SK-N-SH treated with all-trans-retinoic acid at 6 μM for 48 hours (cell line): Measurements from ENCODE around the gene DOC2B.

Experiments
- ATAC-seq: fragments of 200-7000 bp; cut with Tn5 transposase; 3 replicates; pipeline ENCODE4 v1.9.1; 2020; ENCODE audit warnings: mild to moderate bottlenecking, moderate library complexity
- ARNTL ChIP-seq: fragments of 450-650 bp; formaldehyde crosslinking; IDR thresholded peaks from 2 replicates; pipeline ENCODE4 v1.5.0; 2020; ENCODE audit warnings: low read depth, mild to moderate bottlenecking, moderate library complexity, borderline replicate concordance
- BACH2 ChIP-seq: fragments of 250-450 bp; sonication (Bioruptor Pico); IDR thresholded peaks from 2 replicates; pipeline ENCODE4 v1.9.0; 2021; ENCODE audit warnings: mild to moderate bottlenecking, borderline replicate concordance
- CREB5 ChIP-seq: fragments of 250-450 bp; sonication (Bioruptor Pico); IDR thresholded peaks from 2 replicates; pipeline ENCODE4 v1.5.1; 2020; ENCODE audit warnings: low read depth, mild to moderate bottlenecking, moderate library complexity
- CSDC2 ChIP-seq: fragments of 250-450 bp; sonication (Bioruptor Pico); IDR thresholded peaks from 2 replicates; pipeline ENCODE4 v1.5.0; 2020; ENCODE audit warnings: mild to moderate bottlenecking, moderate library complexity
- ESRRG ChIP-seq: fragments of 250-450 bp; sonication (Bioruptor Pico); IDR thresholded peaks from 2 replicates; pipeline ENCODE4 v1.6.1; 2021; ENCODE audit warnings: mild to moderate bottlenecking
- GLIS3 ChIP-seq: fragments of 250-450 bp; sonication (Bioruptor Pico); IDR thresholded peaks from 2 replicates; pipeline ENCODE4 v1.5.0; 2020; ENCODE audit warnings: mild to moderate bottlenecking, moderate library complexity
- ISL1 ChIP-seq: fragments of 250-450 bp; sonication (Bioruptor Pico); IDR thresholded peaks from 2 replicates; pipeline ENCODE4 v2.1.2; 2022; ENCODE audit warnings: mild to moderate bottlenecking, moderate library complexity
- OSR1 ChIP-seq: fragments of 250-450 bp; sonication (Bioruptor Pico); IDR thresholded peaks from 2 replicates; pipeline ENCODE4 v1.8.0; 2022; ENCODE audit warnings: moderate library complexity, mild to moderate bottlenecking, inconsistent platforms
- PATZ1 ChIP-seq: fragments of 250-450 bp; sonication (Bioruptor Pico); IDR thresholded peaks from 2 replicates; pipeline ENCODE4 v1.8.0; 2020; ENCODE audit warnings: mild to moderate bottlenecking, moderate library complexity, borderline replicate concordance
- POU6F1 ChIP-seq: fragments of 250-450 bp; sonication (Bioruptor Pico); IDR thresholded peaks from 2 replicates; pipeline ENCODE4 v1.8.0; 2021; ENCODE audit warnings: low read depth, mild to moderate bottlenecking, moderate library complexity, borderline replicate concordance
- PPARA ChIP-seq: fragments of 250-450 bp; sonication (Bioruptor Pico); IDR thresholded peaks from 2 replicates; pipeline ENCODE4 v1.5.0; 2020; ENCODE audit warnings: mild to moderate bottlenecking, borderline replicate concordance
- RARB ChIP-seq: fragments of 250-450 bp; sonication (Bioruptor Pico); IDR thresholded peaks from 2 replicates; pipeline ENCODE4 v1.8.0; 2021; ENCODE audit warnings: mild to moderate bottlenecking, moderate library complexity
- SNAI2 ChIP-seq: fragments of 250-450 bp; sonication (Bioruptor Pico); IDR thresholded peaks from 2 replicates; pipeline ENCODE4 v1.5.0; 2020; ENCODE audit warnings: mild to moderate bottlenecking, moderate library complexity
- TCF4 ChIP-seq: fragments of 250-450 bp; sonication (Bioruptor Pico); IDR thresholded peaks from 2 replicates; pipeline ENCODE4 v1.8.0; 2021; ENCODE audit warnings: mild to moderate bottlenecking, moderate library complexity, borderline replicate concordance
- TOX ChIP-seq: fragments of 250-450 bp; sonication (Bioruptor Pico); IDR thresholded peaks from 2 replicates; pipeline ENCODE4 v1.8.0; 2021; ENCODE audit warnings: mild to moderate bottlenecking, moderate library complexity, borderline replicate concordance
- TSHZ2 ChIP-seq: fragments of 250-450 bp; sonication (Bioruptor Pico); IDR thresholded peaks from 2 replicates; pipeline ENCODE4 v1.5.0; 2020; ENCODE audit warnings: mild to moderate bottlenecking, moderate library complexity
- ZC3H10 ChIP-seq: fragments of 250-450 bp; sonication (Bioruptor Pico); IDR thresholded peaks from 2 replicates; pipeline ENCODE4 v1.5.1; 2021; ENCODE audit warnings: mild to moderate bottlenecking, moderate library complexity
- ZFP3 ChIP-seq: fragments of 250-450 bp; sonication (Bioruptor Pico); IDR thresholded peaks from 2 replicates; pipeline ENCODE4 v1.5.0; 2020; ENCODE audit warnings: mild to moderate bottlenecking, moderate library complexity
- ZNF565 ChIP-seq: fragments of 450-650 bp; formaldehyde crosslinking; conservative IDR thresholded peaks from 2 replicates; pipeline ENCODE4 v1.5.0; 2020; ENCODE audit warnings: low read depth, mild to moderate bottlenecking, moderate library complexity
- ZNF70 ChIP-seq: fragments of 450-650 bp; formaldehyde crosslinking; IDR thresholded peaks from 2 replicates; pipeline ENCODE4 v1.5.0; 2020; ENCODE audit warnings: mild to moderate bottlenecking, moderate library complexity
- ZNF8 ChIP-seq: fragments of 450-650 bp; formaldehyde crosslinking; IDR thresholded peaks from 2 replicates; pipeline ENCODE4 v1.5.0; 2020; ENCODE audit warnings: mild to moderate bottlenecking, moderate library complexity

DOC2B gene

GRCh38 chr17:145671-146541 lies 35.5 kb downstream of the DOC2B start:
- ATAC-seq: no peak
- no peak for TF ChIP-seq ZFP3
- TF ChIP-seq OSR1 (CRISPR knock-in tag): no peak
- TF ChIP-seq PATZ1: no peak
- no peak for TF ChIP-seq ARNTL (CRISPR knock-in tag)
- no peak for TF ChIP-seq GLIS3 (CRISPR knock-in tag)
- TF ChIP-seq TOX (CRISPR knock-in tag): no peak
- no peak for TF ChIP-seq SNAI2
- TF ChIP-seq ZNF70 (CRISPR knock-in tag): no peak
- TF ChIP-seq CSDC2: no peak
- TF ChIP-seq PPARA (CRISPR knock-in tag): no peak
- TF ChIP-seq RARB (CRISPR knock-in tag): no peak

GRCh38 chr17:144936-145670 lies 36.3 kb downstream of the DOC2B start:
- no peak for ATAC-seq
- TF ChIP-seq SNAI2: no peak
- TF ChIP-seq ZFP3: no peak
- no peak for TF ChIP-seq CREB5
- no peak for TF ChIP-seq GLIS3 (CRISPR knock-in tag)
- no peak for TF ChIP-seq PATZ1
- no peak for TF ChIP-seq ZNF565 (CRISPR knock-in tag)
- TF ChIP-seq OSR1 (CRISPR knock-in tag): no peak
- TF ChIP-seq ZC3H10 (CRISPR knock-in tag): no peak
- no peak for TF ChIP-seq TSHZ2 (CRISPR knock-in tag)
- no peak for TF ChIP-seq RARB (CRISPR knock-in tag)
- no peak for TF ChIP-seq CSDC2
- TF ChIP-seq ARNTL (CRISPR knock-in tag): no peak
- no peak for TF ChIP-seq ESRRG (CRISPR knock-in tag)
- TF ChIP-seq ISL1 (CRISPR knock-in tag): no peak
- TF ChIP-seq TCF4 (CRISPR knock-in tag): no peak
- TF ChIP-seq ZNF8 (CRISPR knock-in tag): no peak

GRCh38 chr17:143785-144281 lies 37.6 kb downstream of the DOC2B start:
- peak; percentile 87 for ATAC-seq
- TF ChIP-seq ARNTL (CRISPR knock-in tag): no peak
- no peak for TF ChIP-seq CSDC2
- TF ChIP-seq TCF4 (CRISPR knock-in tag): no peak
- no peak for TF ChIP-seq GLIS3 (CRISPR knock-in tag)
- no peak for TF ChIP-seq TSHZ2 (CRISPR knock-in tag)
- TF ChIP-seq ZNF565 (CRISPR knock-in tag): no peak
- no peak for TF ChIP-seq BACH2 (CRISPR knock-in tag)
- no peak for TF ChIP-seq POU6F1 (CRISPR knock-in tag)
- TF ChIP-seq SNAI2: no peak
- TF ChIP-seq CREB5: no peak
- TF ChIP-seq OSR1 (CRISPR knock-in tag): no peak
- no peak for TF ChIP-seq ESRRG (CRISPR knock-in tag)
